ENCODE data around the gene KRTAP10-12. TPM values are rescaled to one million over a fixed set of nuclear protein-coding genes. Genes with fewer than 3 reads are reported as not detected.

Gene KRTAP10-12
- total and polyA plus RNA-seq, 4 donors = not detected

DNA sequence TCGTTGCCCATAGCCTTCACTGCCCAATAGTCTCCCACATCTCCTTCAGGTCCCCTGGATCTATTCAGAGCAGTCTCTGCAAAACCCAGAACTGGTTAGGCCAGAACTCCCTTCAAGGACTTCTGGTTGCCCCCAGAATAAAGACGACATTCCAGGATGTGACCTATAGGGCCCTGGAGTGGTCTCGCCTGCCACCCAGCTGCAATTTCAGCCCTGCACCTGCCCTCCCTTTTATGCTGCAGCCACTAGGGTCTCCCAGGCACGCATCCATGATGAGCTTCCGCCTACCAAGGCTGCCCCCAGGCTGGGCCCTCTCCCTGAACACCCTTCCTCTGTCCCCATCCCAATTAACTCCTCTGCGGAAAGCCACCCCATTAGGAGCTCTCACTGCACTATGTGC is 21.6 kb downstream of the KRTAP10-12 start:
- Histone ChIP-seq H3K9ac (ENCODE audit: insufficient read depth in 1 of 2, low read length in 2 of 2) (no peak overlapping the region), H3K27ac (ENCODE audit: low read depth in 1 of 2, low read length in 1 of 2) (no peak overlapping the region), H3K4me1 (ENCODE audit: control insufficient read depth in 5 of 5, insufficient read depth in 5 of 5, low read length in 5 of 5) (peaks cover 0 to 5% (median 0%) of the 10 kb centered on the region in 5 donors), H3K4me3 (no peak overlapping the region), H3K36me3 (ENCODE audit: control insufficient read depth in 4 of 4, insufficient read depth in 4 of 4, low read length in 4 of 4) (no peaks in the 10 kb centered on the region), H3K9me3 (ENCODE audit: control insufficient read depth in 4 of 4, insufficient read depth in 3 of 4, low read length in 3 of 4) (peaks cover 0 to 5% (median 0%) of the 10 kb centered on the region in 4 donors), H3K27me3 (ENCODE audit: control insufficient read depth in 3 of 3, insufficient read depth in 3 of 3, low read length in 2 of 3) (peaks cover 0 to 37% (median 27%) of the 10 kb centered on the region in 3 donors)
- ATAC-seq (ENCODE audit: insufficient read depth, low FRiP score) (no peak), DNase-seq (peak in 2 of 3 donors; percentile 29 to 49)
- WGBS, 2 donors = 56 to 60% methylated on average over 6 of the region's 6 CpGs
- TF ChIP-seq, protein P1, sequence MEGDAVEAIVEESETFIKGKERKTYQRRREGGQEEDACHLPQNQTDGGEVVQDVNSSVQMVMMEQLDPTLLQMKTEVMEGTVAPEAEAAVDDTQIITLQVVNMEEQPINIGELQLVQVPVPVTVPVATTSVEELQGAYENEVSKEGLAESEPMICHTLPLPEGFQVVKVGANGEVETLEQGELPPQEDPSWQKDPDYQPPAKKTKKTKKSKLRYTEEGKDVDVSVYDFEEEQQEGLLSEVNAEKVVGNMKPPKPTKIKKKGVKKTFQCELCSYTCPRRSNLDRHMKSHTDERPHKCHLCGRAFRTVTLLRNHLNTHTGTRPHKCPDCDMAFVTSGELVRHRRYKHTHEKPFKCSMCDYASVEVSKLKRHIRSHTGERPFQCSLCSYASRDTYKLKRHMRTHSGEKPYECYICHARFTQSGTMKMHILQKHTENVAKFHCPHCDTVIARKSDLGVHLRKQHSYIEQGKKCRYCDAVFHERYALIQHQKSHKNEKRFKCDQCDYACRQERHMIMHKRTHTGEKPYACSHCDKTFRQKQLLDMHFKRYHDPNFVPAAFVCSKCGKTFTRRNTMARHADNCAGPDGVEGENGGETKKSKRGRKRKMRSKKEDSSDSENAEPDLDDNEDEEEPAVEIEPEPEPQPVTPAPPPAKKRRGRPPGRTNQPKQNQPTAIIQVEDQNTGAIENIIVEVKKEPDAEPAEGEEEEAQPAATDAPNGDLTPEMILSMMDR (IDR thresholded peaks at IDR 0.05; ENCODE audit: control extremely low read depth, extremely low read depth) = no peak

DNA sequence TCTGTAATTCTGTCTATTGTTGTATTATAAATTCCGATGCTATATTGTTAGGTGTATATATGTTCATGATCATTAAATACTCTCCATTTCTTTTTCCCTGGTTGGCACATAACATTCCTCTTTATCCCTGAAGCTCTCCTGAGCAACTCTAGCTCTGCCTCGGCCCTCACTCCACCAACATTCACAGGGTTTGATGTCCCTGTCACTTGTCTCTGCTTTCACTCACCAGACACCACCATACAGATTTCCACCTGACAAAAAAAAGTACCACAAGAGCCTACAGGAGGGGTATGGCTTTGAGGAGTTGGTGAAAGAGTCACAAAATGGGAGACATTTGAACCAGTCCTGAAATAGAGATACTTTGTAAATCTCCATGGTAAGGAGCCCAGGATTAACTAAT is 23.2 kb downstream of the KRTAP10-12 start:
- peaks cover 3 to 31% (median 23%) of the 10 kb centered on the region in 3 donors for H3K27me3 ChIP-seq (ENCODE audit: control insufficient read depth in 3 of 3, insufficient read depth in 3 of 3, low read length in 2 of 3)
- peaks cover 0 to 5% (median 0%) of the 10 kb centered on the region in 5 donors for H3K4me1 ChIP-seq (ENCODE audit: control insufficient read depth in 5 of 5, insufficient read depth in 5 of 5, low read length in 5 of 5)
- H3K4me3 ChIP-seq = no peak overlapping the region
- peaks cover 0 to 5% (median 0%) of the 10 kb centered on the region in 4 donors for H3K9me3 ChIP-seq (ENCODE audit: control insufficient read depth in 4 of 4, insufficient read depth in 3 of 4, low read length in 3 of 4)
- H3K9ac ChIP-seq (ENCODE audit: insufficient read depth in 1 of 2, low read length in 2 of 2) = no peak overlapping the region
- no peaks in the 10 kb centered on the region for H3K36me3 ChIP-seq (ENCODE audit: control insufficient read depth in 4 of 4, insufficient read depth in 4 of 4, low read length in 4 of 4)
- WGBS, 2 donors = 86 to 87% methylated on average over 2 of the region's 2 CpGs
- ATAC-seq (ENCODE audit: insufficient read depth, low FRiP score) (no peak), DNase-seq (no peak)
- TF ChIP-seq, protein P1 (IDR thresholded peaks at IDR 0.05; ENCODE audit: control extremely low read depth, extremely low read depth) = no peak
- H3K27ac ChIP-seq (ENCODE audit: low read depth in 1 of 2, low read length in 1 of 2) = no peak overlapping the region

DNA sequence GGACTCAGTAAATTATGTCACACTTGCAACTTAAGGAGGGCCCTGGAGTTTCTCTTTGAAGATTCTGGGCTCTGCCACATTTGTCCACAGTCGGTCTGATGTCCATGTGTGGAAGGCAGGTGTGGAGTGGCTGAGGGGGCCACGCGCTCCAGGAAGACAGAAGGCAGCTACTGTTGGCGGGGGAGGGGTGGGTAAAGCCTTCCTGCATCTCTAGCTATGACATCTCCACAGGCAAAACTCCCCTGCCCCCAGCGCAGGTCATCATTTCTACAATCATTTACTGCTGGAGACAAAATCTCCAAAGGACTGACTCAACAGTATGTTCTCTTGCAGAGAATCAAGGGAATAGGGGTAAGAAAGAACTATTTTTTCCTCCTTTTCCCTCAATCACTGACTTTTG is 25.8 kb downstream of the KRTAP10-12 start:
- WGBS, 2 donors = 44 to 66% methylated on average over 5 of the region's 5 CpGs
- Histone ChIP-seq H3K27ac (ENCODE audit: low read depth in 1 of 2, low read length in 1 of 2) (no peak overlapping the region), H3K9me3 (ENCODE audit: control insufficient read depth in 4 of 4, insufficient read depth in 3 of 4, low read length in 3 of 4) (peaks cover 0 to 2% (median 0%) of the 10 kb centered on the region in 4 donors), H3K4me1 (ENCODE audit: control insufficient read depth in 5 of 5, insufficient read depth in 5 of 5, low read length in 5 of 5) (peaks cover 0 to 5% (median 0%) of the 10 kb centered on the region in 5 donors), H3K4me3 (no peak overlapping the region), H3K9ac (ENCODE audit: insufficient read depth in 1 of 2, low read length in 2 of 2) (no peak overlapping the region), H3K36me3 (ENCODE audit: control insufficient read depth in 4 of 4, insufficient read depth in 4 of 4, low read length in 4 of 4) (no peaks in the 10 kb centered on the region), H3K27me3 (ENCODE audit: control insufficient read depth in 3 of 3, insufficient read depth in 3 of 3, low read length in 2 of 3) (peaks cover 3 to 24% (median 24%) of the 10 kb centered on the region in 3 donors)
- DNase-seq (peak in 1 of 3 donors; percentile 8), ATAC-seq (ENCODE audit: insufficient read depth, low FRiP score) (no peak)
- TF ChIP-seq, protein P1 (IDR thresholded peaks at IDR 0.05; ENCODE audit: control extremely low read depth, extremely low read depth) = no peak

Measured in lung (tissue), 12 donors.